Stimulated activated CD4-positive, alpha-beta T cell treated with anti-CD3 and anti-CD28 coated beads, Interleukin-12 subunit alpha, Interleukin-12 subunit beta, amount 100 ng/mL, for 24 hours (primary cell): Measurements from ENCODE around the gene PHF12.
"Not testable (repeated sequence)": the region's sequence is repeated elsewhere in the genome, so short reads cannot be mapped to it uniquely, and the experiment has no call there.

ENCODE experiments used
- DNase-seq, 2 experiments: peaks; one replicate each; pipeline ENCODE4 v3.0.0-alpha.2; 2020; ENCODE audit warnings: low read depth in 2 of 2

PHF12 gene

DNA sequence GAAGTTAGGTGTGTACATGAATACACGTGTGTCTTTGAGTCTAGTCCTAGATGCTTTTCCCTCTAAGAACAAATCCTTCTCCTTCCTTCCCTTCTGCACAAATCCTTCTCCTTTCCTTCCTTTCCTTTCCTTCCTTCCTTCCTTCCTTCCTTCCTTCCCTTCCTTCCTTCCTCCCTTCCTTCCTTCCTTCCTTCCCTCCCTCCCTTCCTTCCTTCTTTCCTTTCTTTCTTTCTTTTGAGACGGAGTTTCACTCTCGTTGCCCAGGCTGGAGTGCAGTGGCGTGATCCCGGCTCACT is 47.8 kb downstream of the PHF12 start:
- DNase-seq: not testable (repeated sequence)

DNA sequence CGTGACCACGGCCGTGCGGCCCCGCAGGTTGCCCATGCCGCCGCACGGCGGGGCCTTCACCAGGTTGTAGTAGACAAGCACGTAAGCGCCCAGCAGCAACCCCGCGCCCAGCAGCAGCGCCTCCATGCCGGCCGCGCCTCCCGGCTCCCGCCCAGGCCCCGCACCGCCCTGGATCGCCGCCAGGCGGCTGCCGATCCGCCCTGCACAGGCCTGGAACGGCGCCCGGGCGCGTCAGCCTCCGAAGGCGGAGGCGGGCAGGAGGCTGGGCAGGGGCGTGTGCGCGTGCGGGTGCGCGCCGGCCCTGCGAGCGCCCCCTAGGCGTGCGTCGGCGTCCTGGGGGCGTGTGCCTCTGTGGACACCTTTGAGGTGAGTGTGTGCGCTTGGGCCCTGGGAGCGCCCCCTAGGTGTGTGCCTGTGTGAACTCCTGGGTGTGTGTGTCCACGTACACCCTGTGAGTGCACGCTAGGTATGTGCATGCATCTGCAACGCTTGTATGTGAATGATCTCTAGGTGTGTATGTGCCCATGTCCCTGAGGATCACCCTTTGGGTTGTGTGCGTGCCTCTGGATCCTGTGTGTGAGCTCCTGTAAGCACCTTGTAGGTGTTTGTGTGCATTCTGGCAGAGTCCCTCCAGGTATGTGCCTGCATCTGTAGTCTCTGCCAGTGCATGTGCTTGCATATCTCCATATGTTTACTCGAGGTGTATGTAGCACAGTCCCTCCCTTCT is 48.3 kb downstream of the PHF12 start, which contains the start of gene DHRS13:
DHRS13 (minus strand) TSS at position 261 of the 727 bp plus-strand sequence; CDS start at position 126, 135 bp downstream.
- peak; percentile 83 to 89 for DNase-seq

DNA sequence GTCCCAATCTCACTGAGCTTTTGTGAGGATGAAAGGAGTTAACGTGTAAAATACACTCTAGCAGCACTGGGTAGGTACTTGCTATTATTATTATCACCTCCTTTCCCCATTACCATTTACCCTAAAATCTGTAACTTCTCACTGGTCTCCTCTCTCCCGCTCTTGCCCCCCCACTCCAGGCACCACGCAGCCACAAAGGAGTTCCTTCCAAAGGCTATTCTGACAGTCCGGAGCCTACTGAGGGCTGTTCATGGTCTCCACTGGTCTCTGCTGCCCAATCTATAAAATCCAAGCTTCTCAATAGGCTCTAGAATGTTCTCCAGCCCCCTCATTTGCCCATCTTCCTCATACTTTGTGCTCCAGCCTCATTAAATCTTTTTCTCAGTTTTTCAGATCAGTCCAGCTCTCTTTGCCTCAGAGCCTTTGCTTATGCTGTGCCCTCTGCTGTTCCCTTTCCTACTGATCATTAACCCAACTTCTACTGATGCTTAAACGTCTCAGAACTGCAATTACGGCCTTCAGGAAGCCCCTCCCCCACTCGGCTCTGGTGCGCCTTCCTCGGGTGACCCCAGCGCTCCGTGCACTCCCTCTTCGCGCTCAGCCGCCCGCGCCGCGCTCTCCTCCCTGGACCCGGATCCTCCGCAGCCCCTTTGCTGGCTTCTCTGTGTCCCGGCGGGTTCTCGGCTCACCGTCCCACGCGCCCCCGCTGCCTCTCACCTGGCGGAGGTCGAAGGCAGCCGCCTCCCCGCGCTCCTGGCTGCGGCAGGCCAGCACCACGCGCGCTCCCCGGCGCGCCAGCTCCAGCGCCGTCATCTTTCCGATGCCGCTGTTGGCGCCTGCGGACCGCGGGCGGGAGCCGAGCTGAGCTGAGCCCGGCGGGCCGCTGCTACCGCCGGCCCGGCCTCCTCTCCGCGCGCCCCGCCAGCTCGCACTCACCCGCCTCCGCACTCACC is 49.2 kb downstream of the PHF12 start:
- DNase-seq: peak in 1 of 2 experiments; percentile 51

DNA sequence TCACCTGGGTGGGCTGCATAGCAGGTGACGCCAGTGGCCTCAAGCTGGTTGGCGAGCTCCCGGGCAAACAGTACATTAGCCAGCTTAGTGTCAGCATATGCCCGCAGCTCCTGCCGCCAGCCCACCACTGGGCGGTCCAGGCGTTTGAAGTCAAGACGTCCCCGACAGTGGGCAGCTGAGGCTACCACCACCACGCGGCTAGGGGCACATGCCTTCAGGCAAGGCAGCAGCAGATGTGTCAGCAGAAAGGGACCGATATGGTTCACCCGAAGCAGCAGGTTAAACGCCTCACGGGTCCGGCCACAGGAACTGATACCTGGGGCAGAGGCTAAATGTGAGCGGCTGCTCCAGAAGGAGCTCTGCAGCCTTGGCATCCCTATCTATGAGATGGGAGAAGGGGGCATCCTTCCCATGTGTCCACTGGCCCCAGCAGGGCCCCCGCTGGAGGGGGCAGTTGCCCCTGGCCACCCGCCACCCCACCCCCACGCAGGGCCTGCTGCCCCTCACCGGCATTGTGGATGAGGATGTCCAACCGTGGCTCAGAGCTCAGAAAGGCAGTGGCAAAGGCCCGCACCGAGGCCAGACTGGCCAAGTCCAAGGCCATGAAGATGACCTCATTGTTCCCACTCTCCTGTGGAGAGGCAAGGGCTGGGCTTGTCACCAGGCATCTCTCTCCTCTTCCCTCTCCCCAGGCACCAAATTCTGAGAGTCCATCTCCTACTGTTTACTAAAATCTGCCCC is 50.2 kb downstream of the PHF12 start:
- no peak for DNase-seq

- no peak for DNase-seq
Observed at GRCh38 chr17:28899212-28899815, 52.0 kb downstream of the PHF12 start.

DNA sequence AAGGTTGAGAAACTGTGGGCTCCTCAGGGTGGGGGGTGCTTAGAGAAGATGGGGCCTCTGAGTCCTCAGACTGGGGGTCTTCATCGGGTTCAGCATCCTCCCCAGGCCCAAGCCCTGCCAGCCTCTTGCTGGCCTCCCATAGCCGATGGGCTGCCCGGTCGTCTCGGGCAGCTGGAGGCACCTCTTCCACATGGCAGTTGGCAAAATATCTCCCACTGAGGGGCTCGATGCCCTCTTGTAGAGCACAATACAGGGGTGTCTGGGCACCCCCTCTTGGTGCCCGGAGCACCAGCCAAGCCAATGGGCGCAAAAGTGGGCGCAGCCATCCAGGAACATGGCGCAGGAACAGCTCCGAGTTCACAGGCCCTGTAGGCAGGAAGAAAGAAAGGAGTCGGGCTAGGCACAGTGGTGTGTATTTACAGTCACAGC is 52.8 kb downstream of the PHF12 start:
- DNase-seq: no peak

DNA sequence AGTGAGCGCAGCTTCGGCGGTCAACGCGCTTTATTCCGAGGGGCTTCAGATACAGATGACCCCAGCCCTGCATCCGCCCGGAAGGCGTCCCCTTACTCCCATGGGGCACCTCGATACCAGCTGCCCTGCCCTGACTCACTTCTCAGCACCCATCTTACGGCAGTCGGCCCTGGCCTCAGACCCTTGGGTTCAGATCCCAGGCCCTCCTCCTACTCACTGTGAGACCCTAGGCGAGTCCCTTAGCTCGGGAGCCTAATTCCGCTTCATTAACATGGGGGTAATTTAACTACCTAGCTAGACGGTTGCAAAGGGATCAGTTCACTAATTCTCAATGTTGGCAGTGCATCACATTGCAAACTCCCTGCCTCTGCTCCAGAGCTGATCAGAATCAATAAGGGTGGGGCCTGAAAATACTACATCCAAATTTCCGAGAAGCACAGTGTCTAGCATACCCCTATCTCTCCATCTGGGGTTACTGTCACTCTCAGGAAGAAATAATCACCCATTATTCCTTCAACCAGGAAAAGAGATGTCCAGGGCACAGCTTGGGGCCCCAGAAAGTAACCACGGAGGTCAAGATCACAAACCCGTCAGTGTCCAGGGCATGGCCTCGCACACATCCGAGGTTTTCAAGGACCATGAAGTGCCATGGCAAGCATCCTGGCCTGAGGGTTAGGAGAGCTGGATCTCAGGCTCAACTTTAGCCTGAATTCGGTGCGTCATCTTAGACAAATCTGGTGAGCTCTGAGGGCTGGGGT is 53.4 kb downstream of the PHF12 start:
- DNase-seq: no peak

GRCh38 chr17:28896884-28897768 is 54.2 kb downstream of the PHF12 start, which contains the start of gene FLOT2:
Gene FLOT2, minus strand, starts transcription at chr17:28897733. Its CDS starts 159 bp downstream, at chr17:28897574.
- DNase-seq: peak; percentile 55 to 58

DNA sequence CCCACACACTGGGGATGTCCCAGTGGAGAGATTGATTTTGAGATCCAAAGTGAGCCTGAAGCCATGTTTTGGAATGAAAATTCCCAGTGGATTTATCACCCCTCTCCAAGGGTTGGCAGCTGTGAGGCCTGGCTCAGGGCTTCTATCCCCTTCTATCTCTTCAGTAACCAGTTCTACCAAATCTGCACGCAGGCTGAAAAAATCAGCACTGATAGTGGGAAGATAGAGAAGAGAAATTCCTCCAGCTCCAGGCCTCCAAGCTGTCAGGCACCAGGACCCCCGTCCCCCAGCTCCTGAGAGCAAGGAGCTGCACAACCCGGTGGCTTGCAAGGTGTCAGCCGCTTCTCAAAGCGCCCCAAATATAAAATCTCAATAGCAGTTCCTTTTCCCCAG is 54.8 kb downstream of the PHF12 start:
- DNase-seq: no peak

GRCh38 chr17:28895794-28896447 is 55.4 kb downstream of the PHF12 start:
- no peak for DNase-seq

DNA sequence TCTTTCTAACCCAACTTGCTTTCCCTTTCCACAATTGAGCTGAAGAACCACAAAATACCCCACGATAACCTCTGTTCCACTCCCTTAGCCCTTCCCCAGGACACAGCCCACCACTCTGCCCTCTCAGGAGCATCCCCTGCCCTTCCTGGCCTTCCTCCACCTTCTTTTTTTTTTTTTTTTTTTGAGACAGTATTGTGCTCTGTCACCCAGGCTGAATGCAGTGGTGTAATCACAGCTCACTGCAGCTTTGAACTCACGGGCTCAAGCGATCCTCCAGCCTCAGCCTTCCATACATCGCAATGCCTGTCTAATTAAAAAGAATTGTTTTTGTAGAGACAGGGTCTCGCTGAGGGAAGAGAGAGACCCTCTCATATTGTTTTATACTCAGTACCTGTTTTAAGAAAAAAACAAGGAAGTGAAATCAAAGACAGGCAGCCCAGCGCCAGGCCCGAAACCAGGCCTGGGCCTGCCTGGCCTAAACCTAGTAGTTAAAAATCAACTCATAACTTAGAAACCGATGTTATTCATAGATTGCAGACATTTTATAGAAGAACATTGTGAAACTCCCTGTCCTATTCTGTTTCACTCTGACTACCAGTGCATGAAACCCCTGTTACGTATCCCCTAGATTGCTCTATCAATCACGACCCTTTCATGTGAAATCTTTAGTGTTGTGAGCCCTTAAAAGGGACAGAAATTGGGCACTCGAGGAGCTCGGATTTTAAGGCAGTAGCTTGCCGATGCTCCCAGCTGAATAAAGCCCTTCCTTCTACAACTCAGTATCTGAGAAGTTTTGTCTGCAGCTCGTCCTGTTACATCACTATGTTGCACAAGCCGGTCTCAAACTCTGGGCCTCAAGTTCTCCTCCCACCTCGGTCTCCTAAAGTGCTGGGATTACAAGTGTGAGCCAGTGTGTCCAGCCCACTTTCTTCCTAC is 57.8 kb downstream of the PHF12 start:
- not testable (repeated sequence) for DNase-seq

DNA sequence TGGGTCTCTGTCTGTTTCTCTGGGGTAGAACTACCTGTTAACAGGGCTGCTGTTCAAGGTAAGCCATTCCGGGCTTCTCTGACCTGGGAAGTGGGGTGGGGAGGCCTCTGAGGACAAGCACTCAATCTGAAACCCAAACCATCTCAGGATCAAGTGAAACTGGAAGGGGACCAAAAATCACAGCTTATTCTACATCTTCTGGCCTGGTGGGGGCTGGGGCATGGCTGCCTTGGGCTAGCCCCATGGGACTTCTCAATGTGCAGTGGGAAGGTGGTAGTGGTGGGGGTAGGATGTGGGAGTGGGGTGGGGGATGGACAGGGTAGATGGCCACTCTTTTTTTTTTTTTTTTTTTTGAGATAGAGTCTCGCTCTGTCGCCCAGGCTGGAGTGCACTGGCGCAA is 59.3 kb downstream of the PHF12 start:
- DNase-seq: no peak

GRCh38 chr17:28891201-28891600 is 60.1 kb downstream of the PHF12 start:
- no peak for DNase-seq

- no peak for DNase-seq
Observed at GRCh38 chr17:28889996-28890395, 61.3 kb downstream of the PHF12 start.

DNA sequence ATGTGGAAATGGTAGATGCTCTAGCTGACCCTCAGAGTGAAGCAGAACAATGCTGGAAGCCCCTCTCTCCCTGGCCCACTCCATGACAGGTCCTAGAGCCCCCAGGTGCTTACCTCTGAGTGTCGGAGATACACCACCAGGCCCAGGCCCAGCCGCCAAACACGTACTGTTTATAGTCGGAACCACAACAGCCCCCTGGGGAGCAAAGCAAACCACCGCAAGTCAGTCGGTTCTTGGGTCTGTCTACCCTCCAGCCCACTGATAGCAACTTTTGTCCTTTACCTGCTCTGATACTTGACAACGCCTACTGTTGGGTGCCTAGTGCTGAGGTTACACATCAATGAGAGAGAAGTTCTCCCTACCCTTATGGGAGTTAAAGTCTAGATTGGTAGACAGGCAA is 62.5 kb downstream of the PHF12 start:
- no peak for DNase-seq

- no peak for DNase-seq
Observed at GRCh38 chr17:28887871-28888471, 63.3 kb downstream of the PHF12 start.

DNA sequence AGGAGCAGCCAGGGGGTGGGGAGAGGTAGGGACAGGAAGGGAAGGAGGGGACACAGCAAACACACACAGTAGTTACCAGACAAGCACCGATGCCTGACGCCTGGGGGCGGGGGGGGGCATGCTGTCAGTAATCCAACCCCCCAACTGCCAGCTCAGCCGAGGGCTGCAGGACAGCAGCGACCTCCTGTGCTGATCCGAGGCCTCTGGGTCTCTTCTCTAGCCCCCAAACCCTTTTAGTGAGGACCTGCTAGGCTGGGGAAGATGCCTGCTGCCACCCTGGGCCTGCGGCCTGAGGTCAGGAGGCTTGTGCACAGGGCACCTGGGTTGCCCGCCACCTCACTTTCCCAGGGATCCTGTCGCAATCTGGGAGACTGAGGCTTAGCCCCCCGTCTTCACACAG is 65.4 kb downstream of the PHF12 start:
- DNase-seq: no peak

- no peak for DNase-seq
Observed at GRCh38 chr17:28885363-28885762, 66.0 kb downstream of the PHF12 start.
